HG02610 (cell line): ENCODE results near the gene FAM163B.
"Not testable (repeated sequence)": the region's sequence is repeated elsewhere in the genome, so short reads cannot be mapped to it uniquely, and the experiment has no call there.

Experiments used
- ATAC-seq: cut with Tn5 transposase; IDR thresholded peaks from one replicate; pipeline ENCODE4 v1.9.1; 2021; ENCODE audit warnings: mild to moderate bottlenecking, moderate library complexity; ENCODE audit not compliant: unreplicated experiment

Gene FAM163B

DNA sequence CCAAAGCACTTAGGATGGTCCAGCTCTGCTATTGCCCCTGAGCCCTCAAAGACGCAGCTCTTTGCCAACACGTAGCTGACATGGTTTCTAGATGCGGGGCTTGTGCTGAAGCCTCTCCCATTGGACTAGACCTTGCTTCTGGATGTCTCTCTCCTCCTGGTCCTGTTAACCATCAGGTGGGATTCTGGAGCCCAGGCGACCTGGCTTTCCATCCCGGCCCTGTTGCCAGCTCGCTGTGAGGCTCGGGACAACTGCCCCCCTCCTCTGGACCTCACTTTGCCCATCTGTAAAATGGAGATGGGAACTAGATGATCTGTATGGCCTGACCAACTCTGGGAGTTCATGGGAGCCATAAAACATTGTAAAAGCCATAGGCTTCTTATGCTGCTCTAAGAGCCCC, 31.0 kb upstream of the FAM163B start:
- no peak for ATAC-seq

DNA sequence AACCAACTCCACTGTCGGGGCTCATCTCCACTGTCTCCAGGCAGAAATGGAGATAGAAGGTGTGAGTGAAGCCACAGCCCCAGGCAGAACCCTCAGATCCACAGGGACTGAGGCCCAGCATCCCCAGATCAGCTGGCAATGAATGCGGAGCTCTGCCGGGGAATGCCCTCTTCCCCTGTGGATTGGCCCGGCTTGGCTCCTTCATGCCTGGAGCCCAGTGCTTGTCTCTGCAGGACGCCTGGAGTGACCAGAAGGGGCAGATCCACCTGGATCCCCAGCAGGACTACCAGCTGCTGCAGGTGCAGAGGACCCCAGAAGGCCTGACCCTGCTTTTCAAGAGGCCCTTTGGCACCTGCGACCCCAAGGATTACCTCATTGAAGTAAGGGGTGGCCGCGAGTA, 30.4 kb upstream of the FAM163B start:
- no peak for ATAC-seq

DNA sequence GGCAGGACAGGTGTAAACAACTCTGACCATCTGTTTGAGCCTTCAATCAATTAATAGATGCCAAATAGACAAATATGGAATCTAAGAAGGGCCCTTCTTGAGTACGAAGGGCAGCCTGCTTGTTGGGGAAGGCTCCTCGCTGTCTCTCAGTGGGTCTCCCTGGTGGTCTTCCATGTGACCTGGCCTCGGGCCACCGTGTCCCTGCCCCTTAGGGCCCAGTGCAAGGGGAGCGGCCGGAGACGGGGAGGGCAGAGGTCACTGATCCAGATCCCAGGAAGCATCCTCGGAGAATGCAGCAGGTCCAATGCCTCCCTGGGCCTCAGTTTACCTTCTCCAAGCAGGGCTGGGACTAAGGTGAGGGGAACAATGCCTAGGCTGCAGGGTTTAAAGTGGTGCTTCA, 29.5 kb upstream of the FAM163B start:
- ATAC-seq, result no peak

DNA sequence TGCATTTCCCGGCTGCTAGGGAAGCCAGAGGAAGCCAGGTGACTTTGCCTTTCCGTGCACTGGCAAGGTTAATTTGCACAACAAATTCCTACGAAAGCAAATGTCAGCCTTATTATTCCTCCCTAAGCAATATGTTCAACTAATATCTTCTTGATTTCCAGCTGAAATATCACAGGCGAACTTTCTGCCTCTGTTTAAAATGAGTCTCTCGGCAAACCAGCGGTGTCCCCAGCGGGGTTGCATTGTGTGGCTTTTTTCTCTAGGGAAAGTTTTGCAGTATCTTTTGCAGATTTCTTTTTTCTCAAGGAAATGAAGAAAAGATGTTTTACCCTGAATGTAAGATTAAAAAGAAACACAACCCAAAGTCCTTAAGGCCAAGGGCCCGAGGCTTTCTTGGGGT, 28.9 kb upstream of the FAM163B start:
- ATAC-seq, result no peak

DNA sequence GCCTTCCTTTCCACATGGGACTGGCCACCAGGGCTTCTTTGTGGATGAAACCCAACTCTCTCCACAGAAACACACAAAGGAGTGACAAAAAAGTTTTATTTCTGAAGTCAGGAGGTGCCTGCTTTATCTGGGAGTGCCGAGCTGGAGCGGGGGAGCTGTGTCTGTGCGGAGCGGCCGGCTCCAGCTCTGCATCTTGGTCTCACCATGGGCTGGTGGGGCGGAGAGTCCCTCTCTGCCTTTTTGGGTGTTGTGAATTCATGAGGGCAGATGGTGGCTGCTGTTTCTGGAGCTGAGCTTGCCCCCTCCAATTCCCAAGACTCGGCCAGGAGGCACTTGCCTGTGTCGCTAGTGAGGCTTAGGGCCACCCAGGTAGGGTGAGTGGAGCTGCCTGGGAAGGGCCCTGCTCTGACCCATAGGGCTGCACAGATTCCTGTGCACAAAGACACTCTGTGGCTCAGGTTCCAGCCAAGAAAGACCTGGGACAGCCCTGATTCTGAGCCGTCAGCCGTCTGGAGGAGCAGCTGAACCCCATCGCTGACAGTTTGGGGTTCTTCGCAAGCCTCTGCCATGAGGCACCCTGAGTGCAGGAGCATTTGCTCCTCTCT, 28.4 kb upstream of the FAM163B start:
- no peak for ATAC-seq

DNA sequence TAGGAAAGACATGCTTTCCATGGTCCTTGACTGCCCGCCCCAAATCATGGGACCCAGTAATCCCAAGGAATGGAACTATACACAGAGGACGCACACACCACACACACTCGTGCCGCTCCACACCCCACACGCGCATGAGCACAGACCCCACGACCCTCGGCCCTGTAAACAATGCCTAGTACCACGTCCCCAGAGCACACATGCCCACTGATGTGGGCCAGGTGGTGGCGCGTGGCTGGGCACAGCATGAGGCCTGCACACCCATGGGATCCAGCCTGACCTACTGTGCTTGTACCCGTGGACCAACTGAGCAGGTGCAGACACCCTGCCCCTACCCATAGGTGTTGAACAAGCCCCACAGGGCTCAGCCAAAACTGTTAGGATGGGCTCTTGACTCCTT, 27.7 kb upstream of the FAM163B start:
- no peak for ATAC-seq

DNA sequence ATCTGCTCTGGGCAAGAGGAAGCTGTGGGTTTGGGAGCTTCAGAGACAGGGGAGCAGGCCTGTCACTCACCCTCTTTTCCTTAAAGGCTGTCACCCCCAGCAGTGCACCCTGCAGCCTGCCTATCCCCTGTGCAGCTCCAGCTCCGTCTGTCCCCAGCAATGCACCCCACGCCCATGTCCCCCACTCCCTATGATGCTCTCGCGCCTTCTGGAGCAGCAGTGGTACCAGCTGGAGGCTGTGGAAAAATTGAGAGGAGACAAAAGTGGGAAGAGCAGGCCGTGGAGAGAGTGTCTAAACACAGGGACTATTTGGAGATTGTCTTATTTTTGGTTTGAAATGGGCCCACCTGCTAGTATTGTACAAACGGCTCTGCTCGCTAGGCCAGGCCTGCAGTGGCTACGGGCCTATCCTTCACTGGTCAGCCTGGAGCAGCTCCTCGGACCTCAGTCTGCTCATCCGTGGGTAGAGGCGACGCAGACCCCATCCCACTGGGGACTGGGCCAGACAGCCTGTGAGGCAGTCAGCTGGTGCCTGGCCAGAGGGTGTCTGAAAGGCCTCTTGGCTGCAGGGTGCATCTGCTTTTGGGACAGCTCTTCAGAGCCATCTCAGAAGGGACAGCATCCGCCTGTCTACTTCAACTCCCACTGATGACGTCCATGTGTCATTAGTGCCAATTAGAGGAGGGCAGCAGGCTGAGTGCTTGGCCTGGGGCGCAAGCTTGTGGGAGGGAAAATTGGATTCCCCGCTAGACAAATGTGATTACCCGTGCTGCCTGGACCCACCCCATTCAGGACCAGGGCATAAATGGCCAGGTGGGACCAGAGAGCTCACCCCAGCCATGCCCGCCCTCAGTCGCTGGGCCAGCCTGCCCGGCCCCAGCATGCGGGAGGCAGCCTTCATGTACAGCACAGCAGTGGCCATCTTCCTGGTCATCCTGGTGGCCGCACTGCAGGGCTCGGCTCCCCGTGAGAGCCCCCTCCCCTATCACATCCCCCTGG, 26.6 kb upstream of the FAM163B start, which contains the start of gene DBH:
TSS of gene DBH (plus strand) at position 831 of the 999 bp plus-strand sequence. CDS start at position 840, 9 bp downstream.
- ATAC-seq, result no peak

DNA sequence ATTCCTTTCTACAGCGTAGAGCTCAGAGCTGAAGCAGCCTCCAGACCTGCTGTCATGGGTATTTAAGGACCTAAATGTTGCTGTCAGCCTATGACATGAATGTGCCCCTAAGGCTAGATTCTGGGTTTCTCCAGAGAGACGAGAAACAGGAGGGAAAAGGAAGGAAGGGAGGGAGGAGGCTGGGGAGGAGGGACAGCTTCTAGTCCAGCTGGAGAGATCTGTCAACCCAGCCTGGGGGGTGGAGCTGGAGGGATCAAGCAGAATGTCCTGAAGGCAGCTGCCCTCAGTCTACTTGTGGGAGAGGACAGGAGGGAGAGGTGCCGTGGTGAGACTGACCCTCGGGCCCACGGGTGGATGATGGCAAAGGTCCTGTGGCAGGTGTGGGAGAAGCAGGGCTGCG, 25.9 kb upstream of the FAM163B start:
- no peak for ATAC-seq

DNA sequence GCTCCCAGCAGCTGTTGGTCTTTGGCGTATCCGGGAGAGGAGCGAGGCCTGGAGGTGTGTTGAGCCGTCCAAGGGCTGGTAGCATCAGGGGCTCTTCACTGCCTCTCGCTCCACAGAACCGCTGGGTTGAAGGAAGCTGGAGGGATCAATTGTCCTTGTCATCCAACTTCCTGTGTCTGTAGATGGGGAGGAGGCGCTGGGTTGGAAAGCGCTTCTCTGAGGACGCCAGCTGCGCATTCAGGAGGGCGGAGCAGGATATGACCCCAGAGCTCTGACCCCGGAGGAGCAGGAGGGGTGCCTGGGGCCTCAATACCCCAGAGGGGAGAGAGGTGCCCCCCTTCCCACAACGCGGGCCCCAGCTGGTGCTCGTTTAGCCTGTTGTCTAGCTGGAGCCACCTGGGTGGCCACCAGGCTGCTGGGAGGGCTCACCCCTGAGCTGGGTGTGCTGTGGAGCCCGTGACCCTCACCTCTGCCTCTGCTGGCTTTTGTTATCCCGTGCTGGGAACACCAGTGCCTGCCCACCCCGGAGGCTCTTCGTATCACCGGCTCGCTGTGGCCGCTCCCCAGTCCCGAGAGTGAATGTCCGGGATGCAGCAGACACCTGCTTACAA, 25.0 kb upstream of the FAM163B start:
- ATAC-seq, result no peak

DNA sequence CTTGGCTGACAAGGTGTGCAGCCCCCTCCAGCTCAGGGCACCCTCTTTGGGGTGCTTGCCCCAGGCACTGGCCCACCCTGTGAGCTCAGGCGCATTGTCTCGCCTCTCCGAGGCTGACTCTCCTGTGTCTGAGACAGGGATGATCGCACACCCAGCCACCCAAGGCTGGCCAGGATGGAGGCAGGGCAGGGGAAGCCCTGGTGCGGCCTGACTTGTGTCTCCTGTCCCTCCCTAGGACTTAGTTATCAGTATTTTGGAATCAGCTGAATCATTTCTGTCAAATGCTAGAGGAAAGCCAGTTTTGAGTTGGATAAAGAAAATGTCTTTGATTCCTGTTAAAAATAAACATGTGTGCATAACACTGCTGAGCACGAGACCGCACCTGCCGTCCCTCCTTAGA, 24.5 kb upstream of the FAM163B start:
- ATAC-seq, result no peak

DNA sequence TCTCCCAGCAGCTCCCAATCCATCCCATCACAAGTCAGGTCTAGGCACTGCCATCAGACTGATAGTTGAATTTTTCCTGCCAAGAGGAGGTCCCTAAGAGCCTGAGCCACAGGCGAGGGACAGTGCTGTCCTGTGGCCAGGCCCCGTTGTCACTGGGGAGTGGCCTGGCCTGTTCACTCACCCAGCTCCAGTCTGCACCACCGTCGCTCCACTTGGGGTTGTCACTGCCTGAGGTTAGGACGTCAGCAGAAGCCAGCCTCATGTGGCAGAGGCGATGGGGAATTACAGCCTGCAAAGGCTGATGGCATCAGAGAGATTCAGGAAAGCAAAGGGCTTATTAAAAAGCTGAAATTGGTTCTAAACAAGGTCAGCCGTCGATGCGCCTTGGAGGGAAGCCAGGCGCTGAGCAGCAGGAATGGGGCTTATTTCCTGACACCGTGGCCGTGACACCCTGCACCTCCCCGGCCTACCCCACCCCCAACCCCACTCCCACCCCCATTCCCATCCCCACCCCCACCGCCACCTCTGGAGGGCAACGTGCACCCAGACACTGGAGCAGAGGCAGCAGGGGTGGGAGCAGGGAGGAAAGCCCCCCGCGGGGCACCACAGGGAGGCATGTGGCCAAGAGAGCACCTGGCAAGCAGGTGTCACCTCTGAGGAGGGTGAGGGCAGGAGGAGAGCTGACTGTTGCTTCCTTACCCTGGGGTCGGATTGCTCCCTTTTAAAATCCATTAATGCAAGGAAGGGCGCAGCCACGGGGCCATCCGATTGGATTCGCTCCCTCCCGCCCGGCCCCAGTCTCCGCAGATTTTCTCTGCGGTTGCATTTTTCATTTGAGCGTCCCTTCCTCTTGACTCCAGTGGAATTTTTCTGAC, 23.9 kb upstream of the FAM163B start:
- no peak for ATAC-seq

DNA sequence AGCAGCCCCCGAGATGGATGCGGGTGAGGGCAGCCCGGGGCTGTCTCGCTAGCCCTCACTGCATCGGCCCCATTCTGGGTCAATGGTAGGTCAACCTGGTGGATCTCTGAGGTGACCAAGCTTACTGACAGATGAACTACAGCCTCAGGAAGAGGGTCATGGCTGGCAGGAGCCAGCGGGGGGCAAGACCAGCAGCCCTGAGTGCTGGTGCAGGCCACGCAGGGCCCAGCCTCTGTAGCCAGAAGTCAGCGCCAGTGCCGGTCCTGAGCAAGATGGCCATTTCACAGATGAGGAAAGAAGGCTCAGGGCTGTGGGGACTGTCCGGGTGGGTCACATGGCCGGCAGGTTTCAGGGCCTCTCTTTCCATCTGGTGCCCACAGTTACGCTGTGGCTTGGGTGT, 21.9 kb upstream of the FAM163B start:
- no peak for ATAC-seq

DNA sequence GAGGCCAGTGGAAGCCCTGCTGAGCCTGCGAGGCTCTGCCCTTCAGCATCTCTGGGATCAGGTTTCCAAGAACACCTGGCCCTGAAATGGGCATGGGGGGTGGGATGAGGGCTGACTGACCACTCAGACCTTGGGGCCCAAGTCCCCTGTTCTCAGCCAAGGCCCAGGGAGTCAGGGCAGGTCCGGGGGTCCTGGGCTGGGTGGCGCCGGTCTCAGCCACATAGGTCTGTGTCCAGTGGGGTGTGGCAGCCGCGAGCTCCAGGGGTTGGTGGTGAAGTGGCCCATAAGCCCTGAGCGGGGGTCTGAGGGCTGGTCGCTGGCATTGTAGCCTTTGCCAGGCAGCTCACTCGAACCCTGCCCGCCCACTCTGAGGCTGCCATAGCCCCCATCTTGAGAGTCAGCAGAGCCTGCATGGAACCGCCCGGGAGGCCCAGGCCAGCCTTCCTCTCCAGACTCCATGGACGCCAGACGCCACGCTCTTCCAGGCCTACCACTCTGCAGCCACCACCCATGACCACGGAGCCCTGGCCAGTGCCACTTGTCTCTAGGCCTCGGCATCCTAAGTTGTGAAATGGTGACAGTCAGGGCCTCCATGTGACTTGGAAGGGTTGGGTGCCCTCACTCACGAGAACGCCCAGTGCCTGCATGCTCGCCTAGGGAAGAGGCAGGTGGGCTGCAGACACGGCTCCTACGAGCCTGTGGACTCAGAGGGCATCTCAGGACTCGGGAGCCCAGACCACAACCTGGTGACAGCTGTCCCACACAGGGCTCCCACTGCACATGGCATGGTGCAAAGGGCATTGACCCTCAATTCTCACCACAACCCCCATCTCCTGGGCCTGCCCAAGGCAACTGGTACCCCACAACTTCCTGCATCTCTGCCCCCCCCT, 20.3 kb upstream of the FAM163B start:
- no peak for ATAC-seq

DNA sequence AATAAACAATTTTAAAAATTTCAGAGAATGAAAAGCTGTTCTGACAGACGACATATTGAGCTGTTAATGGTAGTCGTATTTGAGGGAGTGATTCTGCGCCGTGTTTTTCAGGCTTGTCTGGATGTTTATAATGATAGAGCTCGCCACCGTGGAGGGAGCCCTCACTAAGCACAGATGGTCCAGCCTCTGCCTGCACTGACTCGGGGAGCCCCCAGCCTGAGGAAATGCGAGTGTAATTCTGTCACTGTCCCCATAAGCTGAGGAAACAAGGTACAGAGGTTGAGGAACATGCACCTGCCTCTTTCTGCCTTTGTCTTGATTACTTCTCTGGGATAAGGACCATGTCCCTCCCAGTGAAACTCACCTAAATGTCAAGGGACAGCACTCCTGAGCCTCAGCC, 19.6 kb upstream of the FAM163B start:
- ATAC-seq, result no peak

DNA sequence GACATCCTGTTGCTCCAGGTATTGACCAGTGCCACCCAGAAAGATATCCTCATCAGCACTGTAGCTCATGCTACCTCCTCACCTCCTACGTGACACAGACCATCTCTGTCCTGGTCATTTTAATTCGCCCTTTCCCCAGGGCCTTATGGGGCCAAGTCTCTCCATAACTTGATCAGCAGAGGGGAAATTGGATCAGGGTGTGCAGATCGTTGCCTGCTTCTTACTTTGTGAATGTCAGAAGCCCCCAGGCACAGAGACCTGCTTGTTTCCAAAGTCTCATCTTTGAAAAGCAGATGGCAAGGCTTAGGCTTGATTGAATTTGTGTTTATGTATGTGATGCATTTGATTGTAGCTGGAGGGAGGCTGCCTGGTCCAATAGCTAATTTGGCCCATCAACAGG, 18.2 kb upstream of the FAM163B start:
- no peak for ATAC-seq

DNA sequence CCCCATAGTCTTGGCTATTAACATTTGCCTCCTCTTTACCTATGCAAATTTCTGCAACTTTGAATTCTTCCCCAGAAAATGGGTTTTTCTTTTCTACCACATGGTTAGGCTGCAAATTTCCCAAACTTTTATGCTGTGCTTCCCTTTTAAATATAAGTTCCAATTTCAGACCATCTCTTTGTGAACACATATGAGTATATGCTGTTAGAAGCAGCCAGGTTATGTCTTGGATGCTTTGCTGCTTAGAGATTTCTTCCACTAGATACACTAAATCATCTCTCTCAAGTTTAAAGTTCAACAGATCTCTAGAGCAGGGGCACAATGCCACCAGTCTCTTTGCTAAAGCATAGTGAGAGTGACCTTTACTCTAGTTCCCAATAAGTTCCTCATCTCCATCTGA, 16.8 kb upstream of the FAM163B start:
- ATAC-seq, result not testable (repeated sequence)

DNA sequence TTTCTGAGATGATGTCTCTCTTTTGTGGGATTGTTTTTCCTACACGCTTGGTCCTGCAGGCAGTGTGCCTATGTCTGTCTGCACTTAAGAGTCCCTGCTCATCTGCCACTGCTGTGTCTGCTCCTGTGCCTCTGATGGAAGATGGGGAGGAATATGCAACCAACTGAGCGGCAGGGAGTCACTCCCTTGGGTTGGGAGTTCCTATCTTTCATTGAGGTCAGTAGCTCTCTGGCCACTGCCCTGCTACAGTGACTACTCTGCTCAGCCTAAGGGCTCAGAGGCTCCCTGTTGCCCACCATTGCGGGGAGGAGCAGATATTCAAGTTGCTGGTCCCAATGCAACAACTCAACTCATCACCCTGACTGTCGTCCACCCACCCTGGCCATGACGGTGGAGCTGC, 13.4 kb upstream of the FAM163B start:
- ATAC-seq, result no peak

DNA sequence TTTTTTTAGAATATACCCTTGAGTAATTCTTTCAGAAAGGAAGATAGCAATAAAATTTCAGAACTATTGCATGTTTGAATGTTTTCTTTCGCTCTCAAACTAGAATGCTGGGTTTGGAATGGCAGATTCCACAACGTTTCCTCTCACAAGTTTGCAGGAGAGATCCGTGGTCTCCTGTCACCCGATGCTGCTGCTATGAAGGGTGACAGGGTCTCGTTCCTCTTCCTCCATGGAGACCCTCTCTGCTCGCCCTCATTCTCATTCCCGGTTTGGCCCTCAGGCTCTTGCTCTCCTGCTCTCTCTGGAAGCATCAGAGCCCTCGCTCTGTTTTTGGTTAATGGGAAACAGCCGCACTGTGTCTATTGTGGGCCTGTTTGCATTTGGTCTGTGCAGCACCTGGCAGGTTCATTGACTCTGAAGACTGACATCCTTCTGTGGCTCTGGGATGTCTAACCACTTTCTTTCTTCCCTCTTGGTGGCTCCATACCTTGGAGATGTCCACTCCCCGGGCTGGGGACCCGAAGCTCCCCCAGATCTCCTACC, 12.6 kb upstream of the FAM163B start:
- no peak for ATAC-seq

DNA sequence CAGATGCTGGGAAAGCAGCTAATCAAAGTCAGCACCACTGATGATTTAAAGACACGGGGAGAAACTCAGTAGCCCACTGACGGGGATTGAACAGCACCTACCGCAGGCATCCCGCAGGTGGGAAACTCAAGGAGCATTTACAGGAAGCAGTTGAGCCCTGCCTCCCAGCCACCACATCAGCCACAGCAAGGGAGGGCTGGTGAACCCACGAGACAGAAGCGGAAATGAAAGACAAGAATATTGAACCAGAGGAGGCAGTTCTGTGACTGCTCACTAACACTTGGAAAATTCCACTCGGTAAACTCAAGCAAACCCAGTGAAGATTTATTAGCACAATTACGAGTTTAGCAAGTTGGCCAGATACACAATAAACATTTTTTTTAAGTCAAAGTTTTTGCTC, 10.6 kb upstream of the FAM163B start:
- no peak for ATAC-seq

DNA sequence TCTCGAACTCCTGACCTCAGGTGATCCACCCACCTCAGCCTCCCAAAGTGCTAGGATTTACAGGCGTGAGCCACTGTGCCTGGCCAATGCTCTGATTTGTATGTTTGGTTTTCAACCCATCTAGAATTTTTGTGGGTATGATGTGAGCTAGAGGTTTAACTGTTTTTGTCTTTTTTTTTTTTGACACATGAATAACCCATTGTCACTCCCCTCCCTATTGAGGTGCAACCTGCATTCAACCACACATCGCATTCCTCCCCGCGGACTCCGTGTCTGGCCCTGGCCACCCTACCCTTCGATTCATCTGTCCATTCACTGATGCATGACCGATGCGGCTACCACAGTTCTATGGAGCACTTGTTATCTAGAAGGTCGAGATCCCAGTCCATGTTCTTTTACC, 9.5 kb upstream of the FAM163B start:
- ATAC-seq, result no peak
